Brain microvascular endothelial cell (primary cell): Measurements from ENCODE around the gene STK32C.

Source experiments
- DNase-seq: peaks from one replicate; pipeline ENCODE4 v3.0.0-alpha.2; 2020
- H3K27ac ChIP-seq: fragments of 250-450 bp; sonication (Bioruptor Pico); 2 replicates; pipeline ENCODE4 v1.5.1; 2020; ENCODE audit warnings: mild to moderate bottlenecking, moderate library complexity
- H3K27me3 ChIP-seq: fragments of 250-450 bp; sonication (Bioruptor Pico); replicated peaks from 2 replicates; pipeline ENCODE4 v1.5.1; 2020; ENCODE audit warnings: mild to moderate bottlenecking
- H3K36me3 ChIP-seq: fragments of 250-450 bp; sonication (Bioruptor Pico); replicated peaks from 2 replicates; pipeline ENCODE4 v1.5.1; 2020; ENCODE audit warnings: mild to moderate bottlenecking
- H3K4me3 ChIP-seq: 2 replicates; pipeline ENCODE4 v1.5.1; 2011; ENCODE audit warnings: low read depth, mild to moderate bottlenecking, control low read depth, low read length, moderate library complexity
- in situ Hi-C: cut with HindIII; loops from 2 replicates; pipeline ENCODE4 v1.10.0; 2017; ENCODE audit warnings: low sequenced_read_pairs, low pct_ligation_motif_present
- TF ChIP-seq, protein P1 (sequence below): IDR thresholded peaks from 2 replicates; pipeline ENCODE4 v1.5.1; 2011; ENCODE audit warnings: low read depth, mild to moderate bottlenecking, moderate library complexity, low read length, control low read depth, inconsistent platforms; ENCODE audit errors: missing control alignments

STK32C gene

DNA sequence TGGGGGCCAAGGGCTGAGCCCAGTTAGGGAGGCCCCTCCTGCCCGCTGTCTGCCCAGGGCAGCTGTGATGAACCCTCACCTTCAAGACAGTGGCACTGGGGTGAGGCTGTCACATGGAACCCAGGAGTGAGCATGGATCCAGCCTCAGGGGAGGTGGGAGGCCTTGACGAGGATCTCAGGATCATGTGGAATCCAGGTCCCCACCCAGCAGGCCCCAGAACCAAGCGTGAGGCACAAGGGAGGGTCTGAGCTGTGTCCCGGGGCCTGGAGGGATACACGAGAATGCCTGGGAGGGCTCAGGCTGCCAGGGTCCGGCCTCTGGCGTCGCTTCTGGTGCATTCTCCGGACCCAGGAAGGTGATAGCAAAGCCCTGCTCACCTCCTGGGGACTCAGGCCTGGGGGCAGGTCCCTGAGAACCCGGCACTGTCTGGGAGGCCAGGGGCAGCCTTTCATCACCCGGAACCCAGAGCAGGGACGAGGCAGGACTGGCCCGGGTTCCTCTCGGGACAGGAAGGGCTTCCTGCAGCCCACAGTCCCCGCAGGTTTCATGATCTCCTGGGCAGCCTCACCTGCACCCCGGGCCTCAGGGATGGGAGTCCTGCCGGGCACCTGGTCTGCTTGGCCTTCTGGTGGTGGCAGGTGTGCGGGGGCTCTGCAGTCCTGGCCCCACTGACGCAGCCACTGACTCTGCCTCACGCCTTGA lies 103.5 kb downstream of the STK32C start:
- H3K4me3 ChIP-seq = no peak overlapping the region

DNA sequence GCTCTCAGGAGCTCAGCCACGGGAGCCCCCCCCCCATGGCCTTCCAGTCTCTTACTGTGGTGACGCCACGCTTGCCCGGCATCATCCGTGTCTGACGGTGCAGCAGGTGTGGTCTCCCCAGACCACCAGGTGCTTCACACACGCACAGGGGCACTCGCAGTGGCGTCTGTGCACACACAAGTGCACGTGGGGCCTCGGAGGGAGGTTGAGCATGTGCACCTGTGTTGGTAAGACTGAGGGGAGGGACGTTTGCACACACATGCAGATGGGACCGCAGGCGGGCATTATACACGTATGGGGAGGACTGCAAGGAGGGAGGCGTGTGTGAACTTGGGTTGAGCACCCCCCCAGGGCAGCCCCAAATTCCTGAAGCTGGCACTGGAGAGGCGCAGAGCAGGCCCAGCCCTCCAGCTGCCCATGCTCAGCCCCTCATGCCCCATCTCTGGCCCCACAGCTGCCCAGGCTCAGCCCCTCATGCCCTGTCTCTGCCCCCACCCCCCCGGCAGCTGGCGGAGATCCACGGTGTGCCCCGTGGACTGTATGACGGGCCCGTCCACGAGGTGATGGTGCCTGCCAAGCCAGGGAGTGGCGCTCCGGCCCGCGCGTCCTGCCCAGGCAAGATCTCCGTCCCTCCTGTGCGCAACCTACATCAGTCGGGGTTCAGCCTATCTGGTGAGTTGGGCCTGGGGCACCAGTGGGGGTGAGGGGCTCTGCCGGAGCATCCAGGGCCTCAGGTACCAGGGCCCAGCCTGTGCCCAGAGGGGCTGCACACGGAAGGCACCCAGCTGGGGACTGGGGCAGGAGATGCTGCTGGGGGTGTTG lies 104.3 kb downstream of the STK32C start:
- Histone ChIP-seq H3K27me3 (no peaks in the 10 kb centered on the region), H3K4me3 (no peak overlapping the region), H3K27ac (no peak overlapping the region), H3K36me3 (no peaks in the 10 kb centered on the region)
- no peak for DNase-seq
- TF ChIP-seq, protein P1, sequence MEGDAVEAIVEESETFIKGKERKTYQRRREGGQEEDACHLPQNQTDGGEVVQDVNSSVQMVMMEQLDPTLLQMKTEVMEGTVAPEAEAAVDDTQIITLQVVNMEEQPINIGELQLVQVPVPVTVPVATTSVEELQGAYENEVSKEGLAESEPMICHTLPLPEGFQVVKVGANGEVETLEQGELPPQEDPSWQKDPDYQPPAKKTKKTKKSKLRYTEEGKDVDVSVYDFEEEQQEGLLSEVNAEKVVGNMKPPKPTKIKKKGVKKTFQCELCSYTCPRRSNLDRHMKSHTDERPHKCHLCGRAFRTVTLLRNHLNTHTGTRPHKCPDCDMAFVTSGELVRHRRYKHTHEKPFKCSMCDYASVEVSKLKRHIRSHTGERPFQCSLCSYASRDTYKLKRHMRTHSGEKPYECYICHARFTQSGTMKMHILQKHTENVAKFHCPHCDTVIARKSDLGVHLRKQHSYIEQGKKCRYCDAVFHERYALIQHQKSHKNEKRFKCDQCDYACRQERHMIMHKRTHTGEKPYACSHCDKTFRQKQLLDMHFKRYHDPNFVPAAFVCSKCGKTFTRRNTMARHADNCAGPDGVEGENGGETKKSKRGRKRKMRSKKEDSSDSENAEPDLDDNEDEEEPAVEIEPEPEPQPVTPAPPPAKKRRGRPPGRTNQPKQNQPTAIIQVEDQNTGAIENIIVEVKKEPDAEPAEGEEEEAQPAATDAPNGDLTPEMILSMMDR = no peak
- in situ Hi-C loops = no loop called here

More for the DNA sequence above, 103.5 kb downstream of the STK32C start:
- Histone ChIP-seq H3K27ac (no peak overlapping the region), H3K36me3 (no peaks in the 10 kb centered on the region), H3K27me3 (no peaks in the 10 kb centered on the region)
- in situ Hi-C loops = no loop called here
- DNase-seq = no peak
- TF ChIP-seq, protein P1 = no peak

DNA sequence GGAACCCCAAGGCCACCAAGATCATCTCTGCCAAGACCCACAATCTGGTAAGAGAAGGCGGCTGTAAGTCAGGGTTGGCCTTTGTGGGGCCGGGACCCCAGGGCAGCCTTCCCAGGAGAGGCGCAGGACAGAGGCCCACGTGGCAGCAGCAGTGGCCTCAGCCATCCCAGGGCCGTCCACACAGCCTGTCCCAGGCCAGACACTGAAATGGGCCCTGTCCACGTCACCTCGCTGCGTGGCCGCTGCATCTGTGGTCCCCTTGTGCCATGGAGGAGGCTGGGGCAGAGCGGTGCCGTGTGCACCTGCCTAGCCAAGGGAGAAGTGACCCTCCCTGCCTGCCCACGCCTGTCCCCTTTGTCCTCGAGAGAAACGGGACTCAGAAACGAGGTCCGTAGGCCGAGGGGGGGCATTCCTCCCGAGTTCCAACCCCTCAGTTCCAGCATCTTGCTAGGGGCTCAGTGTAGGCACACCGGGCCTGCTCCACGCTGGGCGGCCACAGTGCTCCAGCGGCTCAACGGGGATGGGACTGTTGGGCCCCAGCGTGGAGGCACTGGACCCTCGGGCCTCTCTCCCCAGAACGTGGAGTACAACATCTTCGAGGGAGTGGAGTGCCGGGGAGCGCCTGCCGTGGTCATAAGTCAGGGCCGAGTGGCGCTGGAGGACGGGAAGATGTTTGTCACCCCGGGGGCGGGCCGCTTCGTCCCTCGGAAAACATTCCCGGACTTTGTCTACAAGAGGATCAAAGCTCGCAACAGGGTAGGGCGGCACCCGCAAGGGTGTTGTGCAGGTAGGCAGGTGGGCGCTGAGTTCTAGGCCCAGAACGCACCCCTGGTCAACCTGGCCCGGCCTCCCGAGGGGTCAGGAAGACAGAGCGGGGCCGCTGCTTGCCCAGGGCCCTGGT lies 105.4 kb downstream of the STK32C start:
- Histone ChIP-seq H3K27me3 (no peaks in the 10 kb centered on the region), H3K4me3 (no peak overlapping the region), H3K36me3 (no peaks in the 10 kb centered on the region), H3K27ac (no peak overlapping the region)
- TF ChIP-seq, protein P1 = no peak
- in situ Hi-C loops = no loop called here
- no peak for DNase-seq

DNA sequence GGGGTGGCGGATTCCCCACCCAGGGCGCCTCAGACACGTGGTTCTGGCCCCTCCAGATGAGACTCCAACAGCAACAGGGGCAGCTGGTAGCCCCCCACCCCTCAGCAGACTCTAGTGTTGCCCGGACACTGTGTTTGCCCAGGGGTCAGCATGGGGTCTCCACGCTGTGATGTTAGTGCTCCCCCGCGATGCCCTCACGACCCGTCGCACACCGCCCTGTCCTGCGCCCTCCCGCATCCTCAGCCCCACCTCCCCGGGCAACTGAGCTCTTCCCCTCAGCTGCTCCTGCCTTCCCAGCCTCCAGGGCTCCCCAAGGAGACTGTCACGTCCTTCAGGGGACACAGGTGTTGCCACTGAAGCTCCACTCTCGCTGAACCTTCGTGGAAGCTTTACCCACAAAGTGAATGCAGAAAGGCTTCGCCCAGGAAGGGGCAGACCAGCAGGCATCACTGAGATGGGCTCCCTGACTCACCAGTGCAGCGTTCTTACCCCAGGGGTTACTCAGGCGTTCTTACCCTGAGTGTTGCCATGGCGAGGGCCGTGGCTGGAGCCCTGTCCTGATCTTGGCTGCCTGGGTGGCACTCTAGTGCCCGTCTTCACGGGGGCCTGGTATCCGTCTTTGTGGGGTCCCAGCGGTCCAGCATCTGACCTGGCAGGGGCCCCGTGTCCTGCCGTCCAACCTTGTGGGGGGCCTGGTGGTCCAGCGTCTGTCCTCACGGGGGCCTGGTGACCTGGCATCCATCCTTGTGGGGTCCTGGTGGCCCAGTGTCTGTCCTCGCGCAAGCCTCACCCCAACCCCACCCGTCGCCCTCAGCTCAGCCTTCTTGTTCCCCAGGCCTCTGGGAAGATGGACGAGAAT lies 106.4 kb downstream of the STK32C start:
- Histone ChIP-seq H3K27ac (no peak overlapping the region), H3K27me3 (no peaks in the 10 kb centered on the region), H3K36me3 (no peaks in the 10 kb centered on the region), H3K4me3 (no peak overlapping the region)
- in situ Hi-C loops = no loop called here
- no peak for DNase-seq
- TF ChIP-seq, protein P1 = no peak
